Hindlimb muscle (tissue), 1 donor: ENCODE data around the gene DNPEP. TPM values are rescaled to one million over a fixed set of nuclear protein-coding genes. Genes with fewer than 3 reads are reported as not detected.
"Not testable (repeated sequence)": the region's sequence is repeated elsewhere in the genome, so short reads cannot be mapped to it uniquely, and the experiment has no call there.

ENCODE experiments used
- DNase-seq: peaks from one replicate; pipeline ENCODE4 v3.0.0-alpha.2; 2013
- polyA plus RNA-seq: library from polyadenylated mRNA; unstranded; fragments of 120-200 nt; gene quantifications from one replicate; pipeline ENCODE4 v1.2.1, GENCODE V29; 2013; ENCODE audit not compliant: insufficient read length

DNPEP gene
- polyA plus RNA-seq, 1 donor, result 40.9 TPM

GRCh38 chr2:219419012-219419324, 31.3 kb upstream of the DNPEP start:
- DNase-seq, result no peak

- DNase-seq, result peak; percentile 63
These were observed 30.7 kb upstream of the DNPEP start, which contains the start of gene DES for GRCh38 chr2:219418155-219419011. TSS of gene DES (plus strand) at chr2:219418377. CDS start at chr2:219418463, 86 bp downstream.

- DNase-seq, result no peak
These were observed 29.7 kb upstream of the DNPEP start for GRCh38 chr2:219417374-219417773.

GRCh38 chr2:219416938-219417337, 29.2 kb upstream of the DNPEP start:
- no peak for DNase-seq

- no peak for DNase-seq
These were observed 28.5 kb upstream of the DNPEP start for GRCh38 chr2:219416235-219416602.

GRCh38 chr2:219415580-219416234, 28.0 kb upstream of the DNPEP start:
- no peak for DNase-seq

GRCh38 chr2:219414857-219415256, 27.1 kb upstream of the DNPEP start:
- DNase-seq, result no peak

- DNase-seq, result no peak
These were observed 22.7 kb upstream of the DNPEP start for GRCh38 chr2:219410390-219410789.

- DNase-seq, result no peak
These were observed 21.9 kb upstream of the DNPEP start for GRCh38 chr2:219409619-219410018.

GRCh38 chr2:219408631-219409030, 20.9 kb upstream of the DNPEP start:
- DNase-seq, result no peak

- no peak for DNase-seq
These were observed 20.5 kb upstream of the DNPEP start for GRCh38 chr2:219408204-219408603.

GRCh38 chr2:219407343-219407742, 19.6 kb upstream of the DNPEP start:
- DNase-seq, result not testable (repeated sequence)

- DNase-seq, result no peak
These were observed 19.1 kb upstream of the DNPEP start for GRCh38 chr2:219406861-219407230.

- DNase-seq, result no peak
These were observed 18.5 kb upstream of the DNPEP start for GRCh38 chr2:219405958-219406860.

- DNase-seq, result no peak
These were observed 17.7 kb upstream of the DNPEP start for GRCh38 chr2:219405451-219405850.

GRCh38 chr2:219404954-219405353, 17.2 kb upstream of the DNPEP start:
- DNase-seq, result no peak

- no peak for DNase-seq
These were observed 16.7 kb upstream of the DNPEP start for GRCh38 chr2:219404291-219404910.

GRCh38 chr2:219403861-219404260, 16.1 kb upstream of the DNPEP start:
- DNase-seq, result no peak

- peak; percentile 80 for DNase-seq
These were observed 15.2 kb upstream of the DNPEP start for GRCh38 chr2:219402665-219403515.

GRCh38 chr2:219401606-219402005, 13.9 kb upstream of the DNPEP start:
- DNase-seq, result no peak

GRCh38 chr2:219400562-219400961, 12.8 kb upstream of the DNPEP start:
- no peak for DNase-seq
